COR-L47 (cell line): ENCODE data around the gene PKNOX2.

ENCODE experiments used
- DNase-seq: peaks from one replicate; lab custom pipeline; 2025; lab: John Stamatoyannopoulos, UW

The PKNOX2 gene

DNA sequence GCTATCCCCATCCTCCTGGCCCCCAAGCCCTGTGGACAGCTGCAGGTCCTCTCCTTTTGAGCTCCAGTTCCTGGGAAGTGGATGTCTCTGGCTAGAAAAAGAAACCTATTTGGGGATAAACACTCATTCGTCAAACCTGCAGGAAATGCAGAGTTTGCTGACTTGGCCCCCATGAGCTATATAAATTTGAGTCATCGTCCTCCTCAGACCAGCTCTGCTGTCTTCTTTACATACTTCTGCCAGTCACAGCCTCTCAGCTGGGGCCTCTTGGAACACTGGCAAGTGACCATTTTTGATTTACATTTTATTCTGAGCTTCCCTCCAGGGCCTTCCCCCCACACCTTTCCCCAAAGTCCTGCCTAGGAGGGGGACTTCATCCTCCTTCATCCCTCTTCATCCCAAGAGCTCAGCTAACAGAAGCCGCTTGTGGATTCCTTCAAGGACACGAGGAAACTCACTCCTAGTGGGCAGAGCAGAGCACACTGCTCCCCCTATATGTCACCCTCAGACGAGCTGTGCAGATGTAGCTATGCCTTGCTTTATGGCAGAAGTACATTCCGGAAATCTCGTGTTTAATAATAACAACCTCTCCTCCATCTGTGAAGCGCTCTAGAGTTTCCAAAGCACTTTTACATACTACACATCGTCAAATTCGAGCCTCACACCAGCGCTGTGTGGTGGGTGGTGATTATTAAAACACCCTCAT lies 199.7 kb downstream of the PKNOX2 start:
- DNase-seq = no peak

DNA sequence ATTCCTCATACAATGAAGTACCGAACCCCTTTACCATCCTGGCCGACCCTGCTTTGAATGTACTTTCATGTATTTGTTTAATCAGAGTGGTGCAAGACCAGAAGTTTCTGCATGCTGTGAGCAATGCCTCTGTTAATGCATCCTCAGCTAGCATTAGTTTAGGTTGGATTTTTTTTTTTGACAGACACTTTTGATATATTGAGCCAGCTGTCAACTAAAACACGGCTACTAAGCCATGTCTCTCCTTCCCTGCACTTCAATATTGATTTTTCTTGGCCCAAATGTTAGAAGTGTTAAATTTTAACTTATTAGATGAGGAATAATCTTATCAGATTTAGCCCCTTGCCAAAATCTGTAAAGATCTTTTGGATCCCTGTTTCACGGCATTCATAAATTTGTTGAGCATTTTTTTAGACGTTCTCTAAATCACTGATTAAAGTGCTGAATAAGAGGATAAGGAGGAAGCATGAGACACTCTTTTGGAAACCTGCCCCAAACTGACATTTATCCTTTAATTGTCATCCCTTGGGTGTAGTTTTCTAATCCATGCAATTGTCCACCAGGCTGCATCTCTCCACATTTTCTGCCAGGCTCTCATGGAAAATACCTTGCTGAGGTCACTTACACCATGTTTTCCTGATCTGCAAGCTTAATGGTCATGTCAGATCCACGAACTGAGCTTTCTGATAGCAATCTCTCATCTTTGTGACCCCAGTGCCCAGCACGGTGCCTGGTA lies 200.8 kb downstream of the PKNOX2 start:
- no peak for DNase-seq

DNA sequence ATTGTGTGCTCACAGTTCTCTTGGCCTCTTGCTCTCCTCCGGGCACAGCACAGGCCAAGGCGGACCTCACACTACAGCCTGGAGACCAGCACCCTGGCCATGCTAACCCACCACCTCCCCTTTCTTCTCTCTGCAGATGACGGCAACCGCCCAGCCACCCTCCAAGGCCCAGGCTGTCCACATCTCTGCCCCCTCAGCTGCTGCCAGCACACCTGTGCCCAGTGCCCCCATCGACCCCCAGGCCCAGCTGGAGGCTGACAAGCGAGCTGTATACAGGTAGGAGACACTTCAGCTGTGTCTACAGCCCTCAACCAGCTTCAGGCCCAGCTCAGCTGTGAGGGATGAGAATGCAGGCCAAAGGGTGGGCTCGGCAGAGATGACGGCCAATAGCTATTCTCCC lies 203.2 kb downstream of the PKNOX2 start:
- DNase-seq = no peak

DNA sequence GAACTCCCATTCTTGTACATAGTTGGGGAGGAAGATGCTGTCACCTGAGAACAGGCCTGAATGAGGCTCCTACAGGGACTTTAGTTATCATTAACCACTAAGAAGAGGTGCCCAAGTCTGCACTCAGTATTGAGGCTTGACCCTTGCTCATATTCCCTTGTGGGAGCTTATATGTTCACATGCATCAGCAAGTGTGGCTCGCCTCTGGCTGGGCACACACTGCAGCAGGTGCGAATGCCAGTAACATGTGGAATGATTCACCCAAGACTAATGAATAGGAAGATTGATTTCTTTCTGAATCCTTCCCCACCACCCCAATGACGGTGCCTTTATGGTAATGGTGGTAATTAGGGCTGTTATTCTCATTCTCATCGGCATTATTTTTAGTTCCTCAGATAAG lies 204.2 kb downstream of the PKNOX2 start:
- no peak for DNase-seq

DNA sequence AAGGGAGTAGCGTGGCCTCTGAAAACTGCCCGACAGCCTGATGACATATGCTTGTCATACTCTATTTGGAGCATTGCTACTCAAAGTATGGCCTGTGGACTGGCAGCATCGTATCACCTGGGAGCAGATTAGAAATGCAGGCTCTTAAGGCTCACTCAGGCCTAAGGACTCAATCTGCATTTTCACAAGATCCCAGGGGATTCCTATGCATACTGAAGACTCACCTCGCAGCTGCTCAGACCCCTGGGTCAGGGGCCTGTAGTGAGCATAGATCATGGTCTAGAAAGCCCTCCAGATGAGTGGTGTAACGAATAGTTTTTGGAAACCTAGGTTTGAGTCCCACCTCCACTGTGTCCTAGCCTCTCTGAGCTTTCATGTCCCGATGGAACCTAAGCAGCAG lies 205.3 kb downstream of the PKNOX2 start:
- DNase-seq = no peak

DNA sequence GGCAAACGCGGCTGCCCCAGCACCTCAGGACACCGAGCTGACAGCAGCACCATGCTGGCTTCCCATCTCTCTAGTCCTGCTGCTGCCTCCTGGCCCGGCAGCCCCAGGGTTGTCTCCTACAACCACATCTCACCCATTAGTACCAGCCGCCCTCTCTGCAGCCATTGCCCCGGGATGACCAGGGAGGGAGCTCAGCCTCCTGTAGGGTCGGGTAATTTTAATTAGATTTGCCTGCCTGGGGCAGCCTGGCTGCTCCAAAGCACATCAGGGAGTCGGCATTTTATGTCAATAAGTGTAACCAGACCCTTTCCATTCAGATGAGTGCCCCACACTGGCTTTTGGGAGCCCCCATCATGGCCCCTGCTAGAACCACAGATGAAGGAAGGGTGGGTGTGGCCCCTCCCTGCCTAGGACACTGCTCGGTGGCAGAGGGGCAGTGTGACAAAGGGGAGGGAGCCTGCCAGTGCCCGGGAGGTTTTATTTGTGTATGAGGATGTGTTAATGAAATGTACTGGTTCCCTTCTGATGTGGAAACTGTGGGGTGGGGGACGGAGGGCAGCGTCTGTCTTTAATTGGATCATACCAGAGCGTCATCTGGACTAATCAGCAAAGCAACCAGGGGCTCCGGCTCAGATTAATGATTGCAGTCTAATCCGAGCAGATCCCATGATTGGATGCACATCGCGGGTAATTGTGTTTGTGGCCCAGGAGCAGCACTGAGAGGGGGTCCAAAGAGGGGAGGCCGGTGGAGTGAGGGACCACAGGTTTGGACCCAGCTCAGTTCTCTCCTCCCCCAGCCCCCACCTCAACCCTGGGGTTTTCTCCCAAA lies 206.2 kb downstream of the PKNOX2 start:
- DNase-seq = peak; percentile 17

DNA sequence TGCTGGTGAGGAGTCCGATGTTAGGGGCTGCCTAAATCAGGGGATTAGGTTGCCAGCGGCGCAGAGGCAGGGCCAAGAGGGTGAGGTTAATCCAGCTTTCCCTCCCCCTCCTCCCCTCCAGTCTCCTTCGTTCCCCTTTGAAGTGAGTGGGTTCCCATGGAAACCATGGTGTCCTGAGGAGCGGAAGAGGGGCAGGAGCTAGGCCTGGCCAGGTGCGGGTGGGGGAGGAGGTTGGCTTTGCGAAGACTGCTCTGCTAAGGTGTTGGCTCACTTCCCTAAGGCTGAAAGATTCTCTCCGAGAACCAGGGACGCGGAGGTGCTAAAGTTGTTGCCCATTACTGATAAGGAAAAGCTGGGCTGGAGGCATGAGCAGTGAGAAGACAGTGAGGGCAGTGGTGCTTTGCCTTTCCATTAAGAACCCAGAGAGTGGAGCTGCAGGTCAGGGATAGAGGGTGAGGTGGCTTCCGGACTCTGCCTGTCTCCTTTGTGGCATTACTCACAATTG lies 206.9 kb downstream of the PKNOX2 start:
- peak; percentile 81 for DNase-seq

DNA sequence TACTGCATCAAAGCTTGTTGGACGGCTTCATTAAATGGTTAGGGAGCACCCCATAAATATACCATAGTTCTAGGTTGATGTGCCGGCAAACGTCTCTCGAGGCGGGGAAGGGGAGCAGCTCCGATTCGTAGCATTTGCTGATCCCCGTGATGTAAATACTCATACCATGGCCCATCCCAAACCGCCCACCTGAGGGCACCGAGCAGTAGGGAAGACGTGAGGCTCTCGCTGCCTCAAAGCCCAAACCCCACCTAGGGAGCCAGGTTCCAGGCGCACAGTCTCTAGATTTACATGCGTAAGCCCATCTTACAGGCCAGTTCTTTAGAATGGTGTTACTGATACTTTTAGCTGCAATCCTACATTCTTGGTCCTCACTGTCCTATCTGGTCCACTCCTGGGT lies 207.5 kb downstream of the PKNOX2 start:
- DNase-seq = no peak

DNA sequence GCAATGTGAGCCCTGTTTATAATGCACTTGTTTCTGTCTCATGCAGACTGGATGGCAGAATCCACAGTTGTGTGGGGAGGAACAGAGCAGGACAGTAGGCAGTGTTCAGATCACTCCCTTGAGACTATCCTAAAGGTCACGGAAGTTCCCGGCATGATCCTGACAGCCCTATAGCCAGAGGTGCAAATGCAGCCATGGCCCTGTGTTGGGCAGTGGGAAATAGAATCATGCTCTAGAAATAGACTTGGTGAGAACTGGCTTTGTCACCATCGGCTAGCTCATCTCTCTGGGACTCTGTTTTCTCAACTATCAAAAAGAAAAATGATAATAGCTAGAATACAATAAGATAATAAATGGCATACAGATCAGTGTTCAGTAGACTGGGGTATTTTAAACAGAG lies 208.4 kb downstream of the PKNOX2 start:
- DNase-seq = no peak

DNA sequence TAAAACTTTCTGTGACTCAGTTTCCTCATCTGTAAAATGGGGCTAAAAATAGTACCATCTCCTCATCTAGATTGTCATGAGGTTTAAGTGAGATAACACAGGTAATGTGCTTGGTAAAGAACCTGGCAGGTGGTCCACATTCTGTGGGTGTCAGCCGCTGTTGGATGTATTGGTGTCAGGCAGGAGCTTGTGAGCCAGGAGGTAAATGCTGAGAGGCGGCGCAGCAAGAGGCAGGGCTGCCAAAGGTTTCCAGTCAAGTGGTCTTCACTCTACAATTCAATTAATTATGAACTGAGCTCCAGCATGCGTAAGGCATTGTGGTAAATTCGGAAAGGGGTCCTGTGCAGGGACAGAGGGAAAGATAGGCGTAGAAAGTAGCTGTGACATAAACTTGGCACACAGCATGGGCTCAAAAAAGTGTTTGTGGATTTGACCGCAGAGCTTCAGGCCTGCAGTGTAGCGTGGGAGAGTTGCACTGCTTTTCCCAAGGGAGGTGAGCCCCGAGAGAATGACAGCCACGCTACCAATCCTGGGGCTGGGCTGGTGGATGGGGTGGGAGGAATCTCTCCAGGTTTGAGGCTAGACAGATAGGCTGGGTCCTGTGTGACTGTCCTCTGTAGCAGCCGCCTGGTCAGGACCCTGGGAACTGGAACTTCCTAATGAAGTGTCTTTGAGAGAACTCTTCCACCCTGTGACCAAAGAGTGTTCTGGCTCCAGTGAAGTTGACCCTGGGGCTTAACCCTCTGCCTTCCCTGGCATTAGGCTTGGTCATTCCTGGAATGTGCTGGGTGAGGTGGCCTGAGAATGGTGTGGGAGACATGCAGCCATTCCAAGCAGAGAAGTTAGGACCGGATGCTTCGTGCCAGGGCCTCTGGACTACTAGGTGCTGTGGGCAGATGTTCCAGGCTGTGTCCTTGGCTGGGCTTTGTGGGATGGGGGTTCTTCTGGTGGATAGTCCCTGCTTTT lies 209.2 kb downstream of the PKNOX2 start:
- no peak for DNase-seq

DNA sequence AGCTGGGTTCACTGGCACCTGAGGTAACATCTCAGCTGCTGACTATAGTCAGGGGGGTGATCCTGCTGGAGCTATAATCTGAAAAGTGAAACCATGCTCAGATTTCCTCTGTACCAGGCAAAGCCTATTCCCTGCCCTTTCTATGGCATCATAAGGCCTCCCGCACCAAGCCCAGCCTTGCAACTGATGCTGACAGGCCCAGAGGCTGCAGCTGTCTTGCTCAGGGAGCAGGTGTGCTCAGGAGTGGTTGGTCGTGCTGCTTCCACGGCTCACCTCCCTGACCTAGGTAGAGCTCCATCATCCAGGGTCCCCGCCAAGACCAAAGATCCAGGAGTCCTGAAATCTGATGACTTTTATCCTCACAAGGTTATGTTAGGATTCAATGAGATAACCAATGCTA lies 209.8 kb downstream of the PKNOX2 start:
- no peak for DNase-seq

DNA sequence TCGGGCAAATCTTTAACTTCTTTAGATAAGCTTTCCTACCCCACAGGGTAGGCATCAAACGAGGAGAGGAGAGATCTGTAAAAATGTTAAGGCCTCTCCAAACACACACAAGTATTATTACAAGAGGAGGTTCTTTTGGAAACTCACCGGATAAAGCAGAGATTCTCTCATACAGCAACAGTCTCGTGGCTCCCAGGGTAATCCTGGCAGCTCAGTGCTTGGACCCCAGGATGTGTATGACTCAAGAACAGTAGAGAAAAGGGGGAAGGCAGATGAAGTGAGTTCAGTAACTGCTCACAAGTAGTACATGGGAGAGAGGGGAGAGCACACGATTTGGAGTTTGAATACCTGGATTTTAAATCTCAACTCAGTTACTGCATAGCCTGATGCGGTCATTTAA lies 210.6 kb downstream of the PKNOX2 start:
- DNase-seq = no peak

DNA sequence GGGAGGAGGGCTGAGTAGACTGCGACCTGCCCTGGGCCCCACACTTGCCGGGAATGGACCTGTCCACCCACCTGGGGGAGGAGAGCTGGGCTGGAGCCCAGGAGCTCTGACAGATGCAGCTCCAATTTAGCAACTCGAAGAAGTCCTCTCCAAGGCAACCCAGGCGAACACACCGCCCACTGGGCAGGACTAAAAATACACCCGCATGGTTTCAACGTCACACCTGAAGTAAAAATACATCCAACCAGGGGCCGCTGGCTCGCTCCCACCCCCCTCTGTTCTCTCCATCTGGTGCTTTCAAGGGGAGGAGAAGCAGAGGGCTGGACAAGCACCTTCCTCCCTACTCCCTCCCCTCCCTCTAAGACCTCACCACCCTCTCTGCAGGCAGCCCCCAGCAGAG lies 211.6 kb downstream of the PKNOX2 start:
- DNase-seq = peak; percentile 88

DNA sequence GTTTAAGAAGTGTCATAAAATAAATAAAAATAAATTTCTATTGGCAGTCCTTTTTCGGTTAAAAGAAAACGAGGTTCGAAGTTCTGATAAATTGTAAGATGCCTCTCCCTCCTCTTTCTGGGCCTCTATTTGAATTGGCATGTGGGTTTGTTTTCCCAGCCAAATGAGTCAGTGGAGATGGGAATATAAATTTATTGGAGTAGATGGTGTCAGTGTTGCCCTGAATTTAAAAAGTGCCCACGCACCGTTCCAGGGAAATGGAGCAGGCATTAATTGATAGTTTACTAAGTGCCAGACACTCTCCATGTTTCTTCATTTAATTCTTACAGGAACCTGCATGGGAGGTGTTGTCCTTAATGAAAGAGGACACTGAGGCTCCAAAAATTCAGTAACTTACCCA lies 212.3 kb downstream of the PKNOX2 start:
- no peak for DNase-seq

DNA sequence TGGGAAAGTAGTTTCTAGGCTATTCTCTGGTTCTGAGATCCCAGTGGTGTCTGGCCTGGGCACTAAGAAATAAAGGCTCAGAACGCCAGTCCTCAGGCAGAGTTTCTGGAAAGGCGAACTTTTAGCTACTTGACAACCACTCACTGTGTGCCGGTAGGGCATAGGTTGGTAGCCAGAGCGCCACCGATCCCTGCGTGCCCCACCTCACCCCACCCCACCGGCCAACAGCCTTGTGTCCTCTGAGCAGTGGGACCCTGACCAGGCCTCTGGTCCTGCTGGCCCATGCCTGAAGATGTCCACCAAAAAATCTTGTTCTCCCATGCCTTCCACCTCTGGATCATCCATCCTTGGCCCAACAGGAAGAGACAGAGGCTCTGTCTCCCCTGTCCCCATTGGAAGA lies 213.5 kb downstream of the PKNOX2 start:
- DNase-seq = no peak

DNA sequence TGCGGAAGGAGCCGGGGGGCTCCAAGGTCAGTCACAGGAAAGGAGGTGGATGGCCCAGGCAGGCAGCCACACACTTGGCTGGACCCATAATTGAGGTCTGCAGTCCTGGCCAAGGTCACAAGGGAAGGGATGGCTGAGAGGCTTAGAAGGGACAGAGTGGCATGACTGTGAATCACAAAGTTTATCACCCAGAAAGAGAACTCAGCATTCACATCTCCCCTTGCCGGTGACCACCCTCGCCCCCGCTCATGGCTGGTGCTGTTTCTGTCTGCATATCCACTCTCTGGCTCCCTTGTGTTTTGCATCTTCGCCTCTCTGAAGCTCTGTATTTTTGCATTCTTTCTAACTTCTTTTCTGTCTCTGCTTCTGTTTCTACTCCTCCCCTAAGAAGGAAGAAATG lies 214.0 kb downstream of the PKNOX2 start:
- no peak for DNase-seq

DNA sequence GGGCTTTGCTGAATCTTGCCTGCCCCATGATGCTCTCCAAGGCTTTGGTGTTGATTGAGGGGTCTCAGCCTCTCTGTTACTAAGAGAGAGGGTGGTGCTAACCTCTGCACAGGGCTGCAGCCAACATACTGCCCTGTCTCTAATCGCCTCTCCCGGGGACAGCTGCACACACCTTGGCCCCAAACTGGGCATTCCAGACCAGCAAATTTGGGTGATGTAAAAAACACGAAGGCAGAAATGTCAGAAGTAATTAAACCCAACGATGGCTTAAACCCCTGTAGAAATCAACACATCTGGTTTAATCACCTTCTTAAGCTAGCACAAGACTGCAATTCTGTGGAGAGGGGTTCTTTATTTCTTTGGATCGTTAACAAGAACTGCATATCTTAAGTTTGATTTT lies 215.0 kb downstream of the PKNOX2 start:
- DNase-seq = no peak

DNA sequence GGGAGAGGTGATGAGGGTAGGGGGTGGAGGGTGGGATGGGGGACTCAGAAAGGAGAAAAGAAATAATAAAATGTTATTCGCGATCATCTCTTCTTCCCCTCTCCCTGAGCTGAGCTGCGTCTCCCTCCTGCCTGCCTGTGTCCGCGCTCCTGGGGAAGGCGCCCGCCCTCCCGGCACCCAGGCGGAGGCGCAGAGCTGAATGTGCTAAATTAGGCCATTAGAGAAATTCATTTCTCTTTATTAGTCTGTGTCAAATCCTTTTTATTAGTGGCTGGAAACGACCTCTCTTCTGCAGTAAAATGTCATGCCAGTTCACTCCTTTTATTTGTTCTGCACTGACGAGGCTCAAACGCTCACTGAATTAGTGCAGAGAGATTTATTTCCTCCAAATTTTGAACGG lies 215.4 kb downstream of the PKNOX2 start:
- DNase-seq = no peak

DNA sequence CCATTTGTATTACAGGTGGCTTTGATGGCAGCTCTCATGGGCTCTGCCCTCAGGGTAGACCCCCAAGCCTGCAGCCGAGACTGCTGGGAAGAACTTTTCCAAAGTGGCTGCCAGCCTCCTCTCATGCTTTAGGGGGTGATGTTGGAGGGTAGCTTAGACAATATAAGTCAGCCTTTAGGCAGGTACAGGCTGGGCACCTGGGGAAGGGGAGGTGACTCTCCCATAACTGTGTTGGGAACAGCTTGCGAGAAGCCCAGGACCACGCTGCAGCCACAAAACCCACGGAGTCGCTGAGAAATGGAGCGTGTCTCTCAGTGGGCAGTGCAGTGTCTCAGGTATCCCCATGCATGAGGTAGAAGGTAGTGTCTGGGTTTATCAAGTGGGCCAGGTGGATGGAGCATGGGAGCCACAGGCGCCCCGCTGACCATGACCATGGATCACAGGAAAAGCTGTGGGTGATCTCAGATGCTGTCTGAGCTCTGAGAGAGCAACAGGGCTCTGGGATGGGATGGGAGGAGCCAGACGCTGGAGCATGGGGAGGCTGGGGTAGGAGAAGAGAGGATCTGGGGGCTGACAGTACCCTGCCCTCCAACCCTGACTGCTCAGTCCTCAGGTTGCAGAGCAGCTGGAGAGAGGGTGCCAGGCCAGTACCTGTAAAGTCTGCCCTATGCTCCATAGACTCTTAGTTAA lies 216.3 kb downstream of the PKNOX2 start:
- no peak for DNase-seq

DNA sequence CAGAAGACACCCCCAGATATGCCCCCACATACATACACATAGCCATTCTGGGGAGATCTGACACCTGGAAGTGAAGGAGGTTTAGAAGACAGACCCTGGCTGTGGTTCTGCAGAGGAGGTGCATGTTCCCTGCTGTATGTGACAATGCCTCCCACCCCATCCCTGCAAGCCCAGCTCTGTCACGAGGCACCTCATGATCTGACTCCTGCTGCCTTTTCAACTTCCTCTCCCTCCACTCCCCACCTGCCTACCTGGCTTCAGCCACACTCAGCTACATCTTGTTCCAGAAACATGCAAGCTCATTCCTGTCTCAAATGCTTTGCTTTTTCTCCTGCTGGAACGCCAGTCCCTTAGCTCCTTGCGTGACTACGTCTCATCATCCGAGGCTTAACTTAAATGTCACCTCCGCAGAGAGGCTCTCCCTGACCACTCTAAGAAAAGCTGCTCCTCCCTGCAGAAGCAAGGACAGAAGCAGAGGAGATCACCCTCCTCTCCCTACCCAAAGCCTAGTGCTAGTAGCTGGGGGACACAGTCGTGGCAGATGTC lies 217.0 kb downstream of the PKNOX2 start:
- no peak for DNase-seq

DNA sequence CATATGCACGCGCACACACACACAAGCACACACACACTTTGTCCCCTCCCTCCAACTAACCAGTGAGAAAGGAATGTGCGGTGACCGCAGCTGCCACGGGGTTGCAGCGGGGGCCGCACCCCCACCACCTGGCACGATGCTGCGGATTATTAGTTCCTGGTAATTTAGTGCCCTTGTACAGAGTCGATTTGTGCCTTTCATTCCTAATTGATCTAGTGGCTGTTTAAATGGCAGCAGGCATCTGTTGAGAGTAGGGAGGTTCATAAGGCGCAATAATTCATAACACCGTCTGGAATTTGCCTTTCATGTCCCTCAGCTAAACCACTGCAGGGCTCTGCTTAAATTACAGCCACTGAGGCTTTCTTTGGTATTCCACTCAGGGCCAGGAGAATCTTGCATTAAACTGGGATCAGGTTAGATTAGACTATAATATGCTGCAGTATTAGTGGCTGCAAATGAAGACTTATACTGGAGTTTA lies 217.8 kb downstream of the PKNOX2 start:
- no peak for DNase-seq
